SK-N-MC (cell line): ENCODE results near the gene AXIN1.

Source experiments
- EZH2 ChIP-seq: fragments of 200-600 bp; sonication (generic); IDR thresholded peaks from one replicate; pipeline ENCODE4 v1.6.1; 2017; ENCODE audit warnings: antibody characterized with exemption
- FOXP2 ChIP-seq: optimal IDR thresholded peaks from 2 replicates; pipeline ENCODE3; 2011; ENCODE audit warnings: mild to moderate bottlenecking, moderate library complexity; ENCODE audit not compliant: insufficient read depth; ENCODE audit errors: extremely low read length, control extremely low read depth
- POLR2AphosphoS5 ChIP-seq: IDR thresholded peaks from 2 replicates; pipeline ENCODE4 v1.6.1; 2012; ENCODE audit warnings: mild to moderate bottlenecking, low read depth, low read length, borderline replicate concordance

DNA sequence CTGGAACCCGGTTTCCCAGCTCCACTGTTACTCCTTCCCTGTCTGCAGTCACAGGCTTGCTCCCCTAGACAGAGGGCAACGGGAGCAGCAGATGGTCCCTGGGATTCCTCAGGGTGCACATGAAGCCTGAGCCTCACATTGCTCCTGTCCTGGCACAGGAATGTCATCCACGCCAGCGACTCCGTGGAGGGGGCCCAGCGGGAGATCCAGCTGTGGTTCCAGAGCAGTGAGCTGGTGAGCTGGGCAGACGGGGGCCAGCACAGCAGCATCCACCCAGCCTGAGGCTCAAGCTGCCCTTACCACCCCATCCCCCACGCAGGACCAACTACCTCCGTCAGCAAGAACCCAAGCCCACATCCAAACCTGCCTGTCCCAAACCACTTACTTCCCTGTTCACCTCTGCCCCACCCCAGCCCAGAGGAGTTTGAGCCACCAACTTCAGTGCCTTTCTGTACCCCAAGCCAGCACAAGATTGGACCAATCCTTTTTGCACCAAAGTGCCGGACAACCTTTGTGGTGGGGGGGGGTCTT lies 47.6 kb upstream of the AXIN1 start:
- TF ChIP-seq FOXP2 (no peak), EZH2 (no peak), POLR2AphosphoS5 (no peak)
